ACHN (cell line): ENCODE results near the gene KCNQ1OT1.

ENCODE experiments used
- DNase-seq: peaks from one replicate; pipeline ENCODE4 v3.0.0-alpha.2; 2015
- in situ Hi-C: cut with HindIII; loops from 2 replicates; pipeline ENCODE4 v1.10.0; 2017; ENCODE audit warnings: low sequenced_read_pairs, low pct_ligation_motif_present, low pct_unique_long_range_greater_than_20kb

KCNQ1OT1 gene

DNA sequence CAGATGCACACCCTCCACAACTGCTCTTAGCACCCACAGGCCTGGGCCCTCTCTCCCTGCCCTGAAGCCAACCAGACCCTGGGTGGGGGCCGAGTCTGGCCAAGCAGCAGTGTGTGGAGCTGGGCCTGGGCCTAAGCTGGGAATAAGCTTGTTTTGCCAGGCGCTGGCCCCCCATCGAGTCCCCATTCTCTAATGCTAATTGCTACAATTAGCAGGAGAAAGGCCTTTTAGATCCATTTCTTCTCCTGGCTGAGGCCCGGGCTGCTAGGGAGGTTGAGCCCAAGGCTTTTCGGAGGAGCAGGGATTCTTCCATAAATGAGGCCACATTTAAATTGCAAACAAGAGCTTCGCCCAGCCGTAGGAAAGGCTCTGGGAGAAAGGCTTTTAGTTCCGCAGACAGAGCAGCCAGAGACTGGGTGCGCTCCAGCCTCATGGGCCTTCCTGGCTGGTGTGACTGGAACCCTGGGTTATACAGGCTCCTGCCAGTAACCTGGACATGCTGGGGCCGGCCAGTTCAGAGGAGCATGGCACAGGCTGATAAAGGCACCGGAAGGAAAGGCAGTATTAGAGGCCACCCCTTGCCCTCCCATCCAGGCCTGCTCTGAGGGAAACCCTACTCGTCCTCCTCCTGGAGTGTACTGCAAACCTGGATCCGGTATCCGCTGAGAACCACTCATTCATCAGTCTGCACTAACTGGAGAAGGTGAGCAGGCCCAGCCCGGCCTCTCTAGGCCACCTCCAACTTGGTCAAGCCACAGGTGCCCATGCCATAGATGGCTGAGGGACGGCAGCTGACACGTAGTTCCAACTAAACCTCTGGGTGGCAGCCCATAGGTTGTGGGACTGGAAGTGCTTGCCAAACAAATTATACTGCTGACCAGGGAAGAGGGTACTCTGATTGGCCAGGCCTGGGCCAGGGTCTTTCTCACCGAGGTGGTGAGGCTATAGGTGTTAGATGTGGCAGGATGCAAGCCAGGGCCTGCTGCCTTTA, 6.2 kb downstream of the KCNQ1OT1 start:
- no peak for DNase-seq
- in situ Hi-C loops, result no loop called here

DNA sequence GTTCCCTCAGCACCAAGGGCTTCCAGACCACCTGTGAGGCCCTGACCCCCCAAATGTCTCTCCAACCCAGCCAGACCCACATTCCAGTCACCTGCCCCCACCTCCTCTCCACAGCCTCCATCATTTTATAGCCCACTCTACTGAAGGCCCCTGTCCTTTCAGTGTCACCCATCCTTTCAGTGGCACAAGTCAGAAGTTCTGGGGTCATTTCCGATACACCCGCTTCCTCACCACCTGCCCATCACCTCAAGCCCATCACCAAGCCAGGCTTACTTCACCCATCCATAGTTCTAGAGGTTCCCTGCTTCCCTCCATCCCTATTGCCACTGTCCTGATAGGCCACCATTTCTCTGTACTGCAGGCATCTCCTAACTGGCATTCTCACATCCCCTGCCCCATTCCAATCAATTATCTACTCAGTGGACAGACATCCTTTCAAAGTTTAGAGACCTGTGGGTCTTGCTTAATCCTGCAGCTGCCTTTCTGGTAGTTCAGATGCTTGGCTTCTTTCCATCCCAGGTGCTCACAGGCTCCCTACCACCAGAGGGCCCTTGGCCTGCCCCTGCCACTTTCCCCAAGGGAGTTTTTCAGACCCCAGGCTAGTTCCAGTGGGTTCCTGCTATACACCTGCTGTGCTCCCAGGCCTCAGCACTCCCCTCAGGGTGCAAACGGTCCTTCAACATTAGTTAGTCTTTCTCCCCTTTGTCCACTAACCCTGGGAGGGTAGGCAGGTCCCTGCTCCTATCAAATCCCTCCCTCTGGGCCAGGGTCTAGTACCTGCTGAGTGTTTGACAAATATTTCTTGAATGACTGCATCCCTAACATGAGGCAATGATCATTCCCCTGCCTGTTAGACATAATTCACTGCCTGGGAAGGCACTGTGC, 7.6 kb downstream of the KCNQ1OT1 start:
- in situ Hi-C loops, result no loop called here
- DNase-seq, result no peak

DNA sequence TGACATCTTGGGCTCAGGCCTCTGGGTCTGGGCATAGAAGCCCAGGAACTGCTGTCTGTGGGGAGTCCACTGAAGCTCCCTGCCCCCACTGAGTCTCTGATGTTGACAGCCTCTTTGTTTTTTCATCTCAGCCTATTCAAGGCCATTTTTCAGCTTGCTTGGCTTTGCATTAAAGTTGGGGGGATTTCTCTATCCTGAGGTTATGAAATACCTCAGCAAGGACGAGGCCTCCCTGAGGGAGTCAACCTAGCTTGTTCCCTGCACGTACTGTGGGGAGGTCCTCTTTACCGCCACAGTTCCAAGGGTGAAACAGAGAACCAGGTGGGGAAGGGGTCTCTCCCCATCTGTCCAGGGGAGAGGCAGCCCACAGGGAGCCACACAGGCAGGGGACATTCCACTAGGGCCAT, 8.4 kb downstream of the KCNQ1OT1 start:
- in situ Hi-C loops, result no loop called here
- no peak for DNase-seq

DNA sequence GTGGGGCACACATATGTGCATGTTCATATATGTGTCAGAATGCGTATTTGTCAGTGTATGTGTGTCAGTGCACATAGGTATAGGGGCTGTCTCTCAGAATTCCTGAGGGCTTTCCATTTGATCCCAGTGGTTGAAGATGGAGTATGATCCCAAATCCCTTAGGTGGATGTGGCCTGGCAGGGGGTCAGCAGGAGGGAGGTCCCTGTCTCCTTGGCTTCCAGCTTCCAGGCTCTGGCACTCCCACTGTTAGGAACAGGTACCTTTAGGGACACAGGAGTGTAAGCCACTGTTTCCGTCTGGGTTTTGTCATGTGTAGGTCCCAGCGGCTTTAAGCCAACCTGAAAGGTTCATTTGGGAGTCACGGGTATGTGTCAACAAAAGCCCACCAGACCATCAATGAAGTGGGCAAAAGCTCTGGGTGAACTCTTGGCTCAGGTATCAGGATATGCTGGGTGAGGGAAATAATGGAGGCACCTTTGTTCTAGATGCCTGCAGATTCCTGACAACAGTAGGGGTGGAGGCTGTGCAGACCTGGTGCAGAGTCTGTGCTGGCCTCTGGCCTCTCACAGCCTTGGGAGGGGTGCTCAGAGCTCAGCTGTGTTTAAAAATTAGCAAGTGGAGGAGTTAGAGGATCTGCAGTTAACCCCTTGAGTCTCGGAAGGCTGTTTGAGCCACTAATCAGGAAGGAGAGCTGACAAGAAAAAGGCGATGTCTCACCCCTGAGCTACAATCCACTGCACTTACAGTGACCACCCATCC, 9.0 kb downstream of the KCNQ1OT1 start:
- DNase-seq, result no peak
- in situ Hi-C loops, result no loop called here

DNA sequence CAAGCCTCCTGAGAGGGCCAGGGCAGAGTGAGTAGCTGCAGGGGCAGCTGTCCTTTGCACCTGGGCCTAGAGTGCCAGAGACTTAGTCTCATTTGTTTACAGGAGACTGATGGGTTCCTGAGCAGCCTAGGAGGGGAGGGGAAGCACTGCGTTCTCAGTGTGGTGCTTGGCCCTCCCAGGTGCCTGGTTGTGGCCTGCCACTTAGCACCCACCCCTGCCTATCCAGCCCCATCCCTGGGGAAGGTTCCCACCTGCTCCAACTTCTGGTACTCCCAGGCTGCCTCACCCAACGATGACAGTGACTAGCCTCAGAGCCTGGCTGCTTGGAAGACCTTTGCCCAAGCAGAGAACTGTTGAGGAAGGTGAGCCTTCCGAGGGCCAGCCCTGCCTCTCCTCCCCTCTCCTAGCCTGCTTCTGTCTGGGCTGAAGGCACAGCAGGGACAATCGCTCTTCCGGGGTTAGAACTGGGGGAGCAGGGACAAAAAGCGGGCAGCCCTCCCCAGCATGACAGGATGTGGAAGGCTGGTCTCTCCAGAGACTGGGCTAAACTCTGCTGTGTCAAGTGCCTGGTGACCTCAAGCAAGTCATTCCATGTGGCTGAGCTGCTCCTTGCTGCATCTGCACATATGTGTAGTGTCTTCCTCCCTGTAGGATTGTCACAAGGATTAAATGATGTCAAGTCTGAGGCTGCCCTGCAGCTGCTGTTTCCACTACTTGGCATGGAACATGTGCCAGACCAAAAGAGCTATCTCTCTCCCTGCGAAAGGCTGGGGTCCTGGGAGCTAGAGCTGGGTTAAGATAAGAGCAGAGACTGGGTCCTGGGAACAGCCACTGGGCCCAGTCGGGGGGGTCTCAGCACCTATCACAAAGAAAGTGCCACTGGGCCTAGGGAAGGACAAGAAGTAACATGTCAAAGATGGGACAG, 9.9 kb downstream of the KCNQ1OT1 start:
- in situ Hi-C loops, result no loop called here
- no peak for DNase-seq

DNA sequence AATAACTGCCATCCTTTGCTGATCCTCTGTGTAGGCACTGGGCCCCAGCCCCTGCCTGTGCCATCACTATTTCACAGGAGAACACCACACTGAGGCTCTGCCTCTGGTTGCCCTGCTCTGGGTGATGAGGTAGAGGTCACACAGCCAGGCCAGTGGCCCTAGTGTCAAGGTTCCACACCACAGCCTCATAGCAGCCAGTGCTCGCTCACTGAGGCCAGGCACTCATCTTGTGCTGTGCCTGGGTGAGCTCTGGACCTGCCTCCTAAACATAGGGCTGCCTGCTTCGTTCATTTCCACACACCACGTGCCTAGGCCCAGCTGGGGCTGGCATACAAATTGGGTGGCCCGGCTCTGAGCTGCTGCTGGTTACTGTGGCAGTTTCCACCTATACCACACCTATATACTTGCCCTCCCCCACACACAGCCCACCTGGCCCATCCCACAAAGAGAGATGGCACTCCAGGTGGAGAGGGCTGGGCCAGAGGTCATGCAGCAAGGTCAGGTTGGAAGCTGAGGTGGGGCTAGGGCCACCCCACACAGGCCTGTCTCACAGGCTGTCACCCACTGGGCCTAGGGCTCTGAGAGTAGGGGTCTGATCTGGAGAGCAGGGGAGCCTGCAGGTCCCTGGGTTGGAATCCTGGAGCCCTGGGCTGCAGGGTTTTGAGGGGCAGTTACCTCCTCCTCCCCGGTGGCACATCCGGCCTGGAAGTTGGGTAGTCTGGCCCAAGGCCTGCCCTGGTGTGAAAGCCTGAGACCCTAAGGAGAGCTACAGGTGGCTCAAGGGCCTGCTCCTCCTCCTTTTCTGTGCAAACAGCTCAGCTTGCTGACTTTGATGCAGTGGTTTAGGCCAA, 11.2 kb downstream of the KCNQ1OT1 start:
- in situ Hi-C loops, result no loop called here
- no peak for DNase-seq

DNA sequence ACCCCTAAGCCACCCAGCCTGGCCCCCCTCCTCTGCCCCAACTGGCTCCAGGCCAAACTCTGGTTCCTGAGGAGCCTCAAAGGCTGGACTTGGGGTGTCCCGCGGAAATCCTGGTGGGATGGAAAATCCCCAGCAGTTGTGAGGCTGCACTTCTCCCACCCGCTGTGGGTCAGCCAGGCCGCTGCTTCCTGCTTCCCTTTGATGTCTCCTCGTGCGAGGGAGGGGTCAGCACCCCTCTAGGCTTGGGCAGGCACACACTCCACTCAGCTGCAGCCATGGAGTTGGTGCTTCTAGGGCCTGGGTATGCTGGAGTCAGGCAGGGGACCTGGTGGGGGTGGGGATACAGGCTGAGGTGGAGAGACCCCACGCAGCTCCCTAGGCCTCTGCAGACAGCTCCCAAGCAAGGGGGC, 12.0 kb downstream of the KCNQ1OT1 start:
- in situ Hi-C loops, result no loop called here
- DNase-seq, result no peak

DNA sequence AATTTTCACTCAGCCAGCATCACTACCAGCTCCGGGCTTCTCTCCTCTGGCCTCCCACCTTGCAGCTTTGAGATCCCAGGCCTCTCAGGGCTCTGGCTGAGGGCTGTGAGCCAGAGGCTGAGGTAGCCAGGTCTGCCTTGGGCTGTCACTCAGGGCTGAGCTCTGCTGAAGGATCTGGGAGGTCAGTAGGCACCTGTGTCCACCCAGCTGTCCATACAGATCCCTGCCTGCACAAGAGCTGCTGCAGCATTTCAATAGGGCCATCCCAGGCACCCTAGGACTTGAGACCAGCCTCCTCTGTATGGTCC, 12.6 kb downstream of the KCNQ1OT1 start:
- in situ Hi-C loops, result no loop called here
- no peak for DNase-seq

DNA sequence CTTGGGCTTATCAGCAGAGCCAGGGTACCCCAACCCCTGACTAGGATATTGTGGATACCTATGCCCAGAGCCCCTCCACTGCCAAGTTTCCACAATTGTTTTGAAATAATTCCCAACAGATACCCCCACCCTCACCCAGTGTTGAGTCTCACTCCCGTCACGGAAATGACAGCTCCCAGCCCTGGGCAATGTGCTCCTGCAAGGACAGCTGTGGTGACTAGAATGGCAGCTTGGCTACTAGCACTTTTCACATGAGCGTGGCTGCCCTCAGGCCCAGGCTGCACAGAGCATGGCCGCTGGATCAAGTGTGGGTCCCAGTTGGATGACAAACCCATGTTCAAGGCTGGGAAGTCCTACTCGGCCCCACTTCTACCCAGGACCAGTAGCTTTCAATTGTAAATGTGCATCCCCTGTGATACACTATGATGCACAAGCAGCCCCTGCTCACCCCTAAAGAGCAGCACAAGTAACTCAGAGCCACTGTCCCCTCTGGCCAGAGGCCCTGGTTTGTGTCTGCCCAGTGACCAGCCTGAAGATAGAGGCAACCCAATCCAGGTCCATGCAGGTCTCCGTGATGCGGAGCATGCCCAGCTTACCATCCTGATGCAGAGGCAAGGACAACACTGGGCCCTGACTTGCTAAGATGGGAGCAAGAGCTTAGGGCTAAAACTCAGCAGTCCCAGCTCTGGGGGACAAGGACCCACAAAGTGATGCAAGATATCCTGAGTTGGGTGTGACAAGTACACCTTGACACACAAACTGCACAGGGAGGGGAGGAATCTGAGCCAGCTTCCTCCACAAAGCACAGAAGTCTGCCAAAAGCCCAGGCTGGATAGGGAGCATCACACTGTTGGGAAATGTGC, 13.2 kb downstream of the KCNQ1OT1 start:
- in situ Hi-C loops, result no loop called here
- no peak for DNase-seq

DNA sequence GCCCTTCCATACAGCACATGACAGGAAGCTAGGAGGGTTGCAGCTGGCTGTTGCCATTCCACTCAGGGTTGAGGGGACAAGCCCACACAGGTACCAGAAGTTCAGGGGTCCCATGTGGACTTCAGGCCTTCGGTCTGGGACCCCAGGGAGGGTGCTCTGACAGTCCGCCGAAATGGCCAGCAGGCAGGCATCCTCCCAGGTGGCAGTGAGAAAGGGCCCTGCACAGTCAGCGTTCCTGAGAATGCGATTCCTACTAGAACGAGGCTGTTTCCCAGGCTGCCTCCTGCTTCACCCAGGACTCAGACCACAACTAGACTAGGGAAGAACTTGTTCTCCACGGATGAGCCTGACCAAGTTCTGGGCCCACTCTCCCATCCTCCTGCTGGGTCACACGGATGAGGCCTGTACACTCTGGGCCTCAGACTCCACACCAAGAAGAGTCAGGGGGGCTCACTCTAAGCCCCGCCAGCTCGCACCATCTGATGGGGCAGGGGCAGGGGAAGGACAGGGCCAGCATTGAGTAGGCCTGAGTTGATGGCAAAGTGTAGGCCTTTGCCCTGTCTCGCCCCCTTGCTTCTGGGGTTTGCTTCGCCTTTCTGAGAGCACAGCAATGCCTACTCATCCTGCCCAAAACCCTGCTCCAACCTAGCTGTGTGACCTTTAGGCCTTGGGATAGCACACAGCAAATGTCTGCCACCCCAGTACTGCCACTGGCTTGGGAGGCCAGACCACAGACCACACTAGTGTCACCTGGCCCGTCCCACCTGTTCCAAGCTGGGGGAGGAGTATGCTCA, 14.0 kb downstream of the KCNQ1OT1 start:
- in situ Hi-C loops, result no loop called here
- DNase-seq, result no peak

DNA sequence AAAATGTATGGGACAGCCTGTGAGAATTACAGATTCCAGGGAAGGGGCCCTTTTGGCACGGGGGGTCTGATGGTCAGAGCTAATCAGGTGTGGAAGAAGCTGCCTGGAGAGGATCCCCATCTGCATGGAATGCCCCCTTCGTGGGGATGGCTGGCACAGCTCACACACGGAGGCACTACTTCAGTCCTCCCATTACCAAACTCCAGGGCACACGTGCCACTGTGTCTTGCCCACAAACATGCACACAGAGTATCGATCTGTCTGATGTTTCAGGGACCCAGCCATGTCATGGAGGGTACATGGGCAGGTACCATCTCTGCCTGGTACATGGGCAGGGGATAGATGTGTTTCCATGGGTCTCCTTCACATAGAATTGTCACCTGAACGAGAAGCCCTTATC, 14.7 kb downstream of the KCNQ1OT1 start:
- DNase-seq, result no peak
- in situ Hi-C loops, result no loop called here

DNA sequence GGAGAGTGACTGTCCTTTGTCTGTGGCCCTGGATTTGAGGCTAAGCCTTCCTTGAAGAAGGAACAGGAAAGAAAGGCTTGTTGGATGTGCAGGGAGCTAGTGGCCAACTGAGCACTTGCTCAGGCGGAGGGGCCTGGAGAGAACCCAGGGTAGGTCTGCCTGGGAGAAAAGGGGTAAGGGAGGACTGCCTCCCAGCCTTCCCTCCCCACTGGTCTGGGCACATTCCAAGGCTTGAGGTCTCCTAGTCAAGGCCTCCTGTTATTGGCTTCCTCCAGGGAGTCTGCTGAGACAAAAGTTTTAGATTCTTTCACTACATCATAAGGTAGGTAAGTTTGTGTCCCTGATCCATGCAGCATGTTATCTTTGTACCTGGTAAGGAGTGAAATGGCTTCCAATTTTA, 15.2 kb downstream of the KCNQ1OT1 start:
- DNase-seq, result no peak
- in situ Hi-C loops, result no loop called here

DNA sequence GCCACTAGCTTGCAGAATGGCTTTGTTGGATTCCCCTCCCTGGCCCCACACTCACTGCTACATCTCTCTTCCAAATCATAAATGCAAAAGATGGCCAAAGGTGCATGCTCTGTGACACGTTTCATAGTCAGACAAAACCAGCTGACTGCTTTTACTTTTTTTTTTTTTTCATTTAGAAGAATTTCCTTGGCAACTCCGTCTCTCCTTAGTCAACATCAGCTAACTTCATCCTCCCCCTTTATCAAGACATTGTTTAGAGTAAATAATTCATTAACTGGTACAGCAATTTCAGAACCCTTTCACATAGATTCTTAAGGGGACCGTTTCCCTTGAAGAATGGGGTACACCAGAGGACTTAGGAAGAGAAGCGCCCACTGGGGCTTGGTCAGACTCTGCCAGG, 16.0 kb downstream of the KCNQ1OT1 start:
- no peak for DNase-seq
- in situ Hi-C loops, result no loop called here

DNA sequence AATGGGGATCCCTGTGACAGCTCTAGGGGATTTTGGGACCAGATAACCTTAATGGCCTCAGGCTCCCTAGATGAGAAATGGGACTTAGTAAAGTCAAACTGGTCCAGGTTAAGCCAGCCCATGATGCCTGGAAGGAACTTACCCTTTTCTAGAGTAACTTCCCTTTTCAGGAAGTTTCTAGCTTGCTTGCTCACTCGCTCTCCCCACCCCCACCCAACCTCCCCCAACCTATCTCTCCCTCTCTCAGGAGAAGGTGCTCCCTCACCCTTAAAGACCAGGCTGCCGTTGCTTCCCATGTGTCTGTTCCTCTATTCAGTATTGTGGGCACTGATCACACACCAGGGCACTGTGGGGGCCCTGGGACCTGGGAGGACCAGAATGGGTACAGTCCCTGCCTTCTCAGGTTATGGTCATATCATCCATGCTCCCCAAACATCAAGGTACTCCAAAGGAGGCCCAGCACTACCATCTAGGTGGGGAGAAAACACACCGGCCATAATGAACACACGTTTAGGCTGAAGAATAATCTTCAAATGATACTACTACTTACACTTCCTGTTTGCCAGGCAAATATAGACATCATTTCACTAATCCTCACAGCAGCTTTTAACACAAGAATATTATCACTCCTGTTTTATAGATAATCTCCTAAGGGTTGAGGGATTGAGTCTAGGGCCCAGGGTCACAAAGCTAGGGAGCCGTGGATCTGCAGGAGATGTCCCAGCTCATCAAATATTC, 18.2 kb downstream of the KCNQ1OT1 start:
- in situ Hi-C loops, result no loop called here
- DNase-seq, result no peak
